Amniotic epithelial cell (primary cell): ENCODE data around the gene ARRDC3.
"Not testable (repeated sequence)": the region's sequence is repeated elsewhere in the genome, so short reads cannot be mapped to it uniquely, and the experiment has no call there.

Source experiments
- DNase-seq: peaks from one replicate; pipeline ENCODE4 v3.0.0-alpha.2; 2010; ENCODE audit warnings: low read depth

Gene ARRDC3, protein sequence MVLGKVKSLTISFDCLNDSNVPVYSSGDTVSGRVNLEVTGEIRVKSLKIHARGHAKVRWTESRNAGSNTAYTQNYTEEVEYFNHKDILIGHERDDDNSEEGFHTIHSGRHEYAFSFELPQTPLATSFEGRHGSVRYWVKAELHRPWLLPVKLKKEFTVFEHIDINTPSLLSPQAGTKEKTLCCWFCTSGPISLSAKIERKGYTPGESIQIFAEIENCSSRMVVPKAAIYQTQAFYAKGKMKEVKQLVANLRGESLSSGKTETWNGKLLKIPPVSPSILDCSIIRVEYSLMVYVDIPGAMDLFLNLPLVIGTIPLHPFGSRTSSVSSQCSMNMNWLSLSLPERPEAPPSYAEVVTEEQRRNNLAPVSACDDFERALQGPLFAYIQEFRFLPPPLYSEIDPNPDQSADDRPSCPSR

DNA sequence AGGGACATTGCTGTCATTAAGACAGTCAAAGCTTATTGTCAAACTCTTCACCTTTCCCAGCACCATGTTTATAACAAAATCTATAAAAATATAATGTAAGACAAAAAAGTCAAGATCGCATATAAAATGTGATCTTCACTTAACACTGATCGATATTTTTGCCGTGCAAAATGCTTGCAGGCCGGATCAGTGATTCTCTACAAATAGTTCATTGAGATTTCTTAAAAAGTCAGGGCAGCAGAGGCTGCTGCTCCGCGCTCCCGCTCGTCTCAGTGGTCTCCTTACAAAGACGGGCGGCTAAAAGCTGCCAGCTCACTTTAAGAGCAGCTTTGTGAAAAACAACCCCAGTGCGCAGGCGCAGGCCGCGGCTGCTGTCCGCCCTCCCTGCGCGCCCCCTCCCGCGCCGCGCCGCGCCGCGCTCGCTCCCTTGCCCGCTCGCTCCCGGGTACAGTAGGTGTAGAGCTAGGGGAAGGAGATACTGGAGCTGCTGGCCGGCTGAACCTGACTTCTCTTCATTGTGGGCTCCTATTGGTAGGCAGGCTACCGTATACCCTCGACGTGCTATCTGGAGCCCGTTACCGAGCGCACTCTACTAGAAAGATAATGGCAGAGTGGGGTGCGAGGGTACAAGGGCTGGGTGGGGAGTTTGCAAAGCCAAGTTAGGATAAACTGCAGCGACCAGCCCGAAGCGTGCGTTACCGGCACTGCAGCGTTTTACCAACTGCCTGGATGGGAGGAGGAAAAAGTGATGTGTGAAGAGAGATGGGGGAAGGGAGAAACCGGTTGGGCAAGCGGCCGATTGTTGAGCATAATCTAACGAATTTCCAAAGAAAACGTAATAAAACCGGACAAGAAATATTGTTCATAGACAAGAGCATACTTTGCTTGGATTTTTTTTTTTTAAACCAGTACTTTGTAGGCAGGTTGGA is at the start of gene ARRDC3:
Gene ARRDC3, minus strand, starts transcription at position 291 of the 929 bp plus-strand sequence. Its CDS starts 225 bp downstream, at position 66.
- peak; percentile 92 for DNase-seq

DNA sequence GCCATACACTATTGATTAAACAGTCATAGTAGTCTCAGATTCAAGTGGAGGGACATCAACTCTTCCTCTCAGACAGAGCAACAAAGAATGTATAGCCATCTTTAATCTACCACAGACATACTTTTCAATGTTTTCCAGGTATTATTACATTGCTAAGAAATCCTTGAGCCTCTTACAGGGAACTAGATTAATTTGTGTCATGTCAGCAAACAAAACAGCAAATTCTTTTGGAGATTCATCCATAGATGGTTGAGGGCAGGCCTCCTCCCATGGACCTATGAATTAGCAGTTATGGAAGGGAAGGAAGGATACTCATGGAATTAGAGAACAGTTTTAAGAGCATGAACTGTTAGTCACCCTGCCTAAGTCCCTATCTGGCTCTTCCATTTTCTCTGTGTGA is 47.8 kb upstream of the ARRDC3 start:
- DNase-seq = no peak

DNA sequence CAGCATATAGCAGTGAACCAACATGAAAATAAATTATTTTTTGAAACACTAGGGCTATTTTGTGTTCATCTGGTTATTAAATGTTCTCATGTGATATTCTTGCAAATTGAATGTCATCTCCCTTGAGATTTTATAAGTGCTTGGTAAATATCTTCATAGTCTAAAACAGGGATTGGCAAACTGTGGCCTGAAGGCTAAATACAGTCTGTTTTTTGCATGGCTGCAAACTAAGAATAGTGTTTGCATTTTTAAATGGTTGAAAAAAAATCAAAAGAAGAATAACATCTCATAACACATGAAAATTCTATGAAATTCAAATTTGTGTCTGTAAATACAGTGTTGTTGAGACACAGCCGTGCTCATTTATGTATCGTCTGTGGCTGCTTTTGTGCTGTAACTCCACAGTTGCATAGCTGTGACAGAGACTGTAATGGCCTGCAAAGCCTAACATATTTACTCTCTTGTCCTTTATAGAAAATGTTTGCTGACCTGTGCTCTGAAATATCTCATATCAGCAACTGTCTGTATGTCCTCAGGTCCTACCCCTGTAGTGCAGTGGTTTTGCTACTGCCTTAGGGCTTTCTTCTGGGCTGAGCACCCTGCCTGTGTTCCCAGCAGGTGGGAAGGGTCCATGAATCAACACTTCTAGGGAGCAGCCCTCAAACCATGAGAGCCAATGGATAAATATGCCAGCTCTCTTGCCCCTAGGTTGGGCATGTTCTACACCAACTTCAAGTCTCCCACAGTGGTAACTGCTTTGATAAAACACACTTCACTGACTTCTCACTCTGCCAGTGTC is 41.7 kb upstream of the ARRDC3 start:
- no peak for DNase-seq

DNA sequence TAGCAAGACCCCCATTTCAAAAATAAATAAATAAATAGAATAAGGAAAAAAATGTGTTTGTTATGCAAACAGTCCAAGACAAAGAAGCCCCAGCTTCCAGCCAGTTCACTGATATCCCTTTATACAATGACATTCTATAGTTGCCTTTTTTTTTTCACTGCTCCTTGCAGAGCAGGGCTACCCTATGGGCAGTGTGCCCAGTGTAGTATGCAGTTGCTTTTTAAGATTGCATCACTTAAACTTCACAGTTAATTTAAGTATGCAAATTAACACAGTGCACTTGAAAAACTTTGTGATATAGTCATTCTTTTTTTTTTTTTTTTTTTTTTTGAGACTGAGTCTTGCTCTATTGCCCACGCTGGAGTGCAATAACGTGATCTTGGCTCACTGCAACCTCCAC is 40.8 kb upstream of the ARRDC3 start:
- DNase-seq = no peak

DNA sequence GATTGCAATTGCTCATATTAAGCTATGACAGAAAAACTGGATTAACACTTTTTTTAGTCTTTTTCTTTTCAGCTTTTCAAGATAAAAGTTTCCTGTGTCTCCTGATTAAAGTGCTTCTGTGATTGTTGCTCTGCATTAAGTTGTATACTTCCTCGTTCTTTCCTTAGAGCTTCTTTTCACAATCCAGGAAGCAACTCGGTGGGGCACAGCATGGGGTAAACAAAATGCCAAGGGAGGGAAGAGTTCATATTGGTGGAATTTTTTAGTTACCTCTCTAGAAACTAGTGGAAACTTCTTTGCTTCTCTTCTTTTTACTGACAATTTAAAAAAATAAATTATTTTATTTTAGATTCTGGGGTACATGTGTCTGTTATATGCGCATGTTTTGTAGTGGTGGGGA is 37.8 kb upstream of the ARRDC3 start:
- no peak for DNase-seq

DNA sequence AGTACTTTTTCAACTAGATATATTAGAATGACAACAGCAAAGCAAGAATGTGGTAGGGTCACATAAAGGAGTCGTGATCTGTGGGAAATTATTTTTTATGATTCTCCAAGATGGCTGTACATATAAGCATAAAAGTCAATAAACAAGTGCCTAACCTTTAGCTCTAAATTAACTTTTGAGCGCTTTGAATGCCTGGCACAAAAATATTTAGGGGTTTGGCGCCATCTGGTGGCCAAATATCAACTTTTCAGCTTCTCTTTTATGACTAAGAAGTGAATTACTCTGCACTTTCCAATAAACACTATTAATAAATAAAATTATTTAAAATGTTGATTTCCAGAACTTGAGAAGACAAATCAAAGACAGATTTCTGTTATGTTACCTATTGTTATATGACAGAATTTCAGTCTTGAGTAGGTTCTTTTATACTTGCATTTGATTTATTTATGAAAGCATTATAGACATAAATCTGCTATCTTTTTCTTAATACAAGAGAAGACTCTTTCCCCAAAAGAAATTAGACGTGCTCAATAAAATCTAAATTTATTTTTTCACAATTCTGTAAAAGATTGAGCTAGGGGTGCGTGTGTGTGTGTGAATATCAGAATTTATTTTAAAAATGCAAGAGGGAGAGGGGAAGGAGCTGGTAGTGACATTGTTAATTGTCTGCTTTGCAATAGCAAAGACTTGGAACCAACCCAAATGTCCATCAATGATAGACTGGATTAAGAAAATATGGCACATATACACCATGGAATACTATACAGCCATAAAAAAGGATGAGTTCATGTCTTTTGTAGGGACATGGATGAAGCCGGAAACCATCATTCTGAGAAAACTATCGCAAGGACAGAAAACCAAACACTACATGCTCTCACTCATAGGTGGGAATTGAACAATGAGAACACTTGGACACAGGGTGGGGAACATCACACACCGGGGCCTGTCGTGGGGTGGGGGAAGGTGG is 36.7 kb upstream of the ARRDC3 start:
- peak; percentile 54 for DNase-seq

DNA sequence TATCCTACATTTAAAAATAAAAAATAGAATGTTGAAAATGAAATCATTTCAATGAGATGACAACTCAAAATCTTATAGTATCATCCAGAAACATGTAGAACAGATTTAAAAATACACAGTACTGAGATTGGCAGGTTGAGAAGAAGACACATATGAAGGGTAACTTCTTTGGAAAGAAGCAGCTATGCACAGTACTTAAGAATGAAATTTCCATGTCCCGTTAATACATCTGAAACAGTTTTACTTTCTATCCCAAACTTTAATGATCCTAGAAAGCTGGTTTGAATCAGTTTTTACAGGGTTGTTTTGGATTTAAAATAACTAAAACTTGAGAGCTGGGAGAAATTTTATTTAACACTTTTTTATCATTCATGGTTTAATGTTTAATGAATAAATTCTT is 36.0 kb upstream of the ARRDC3 start:
- DNase-seq = no peak

DNA sequence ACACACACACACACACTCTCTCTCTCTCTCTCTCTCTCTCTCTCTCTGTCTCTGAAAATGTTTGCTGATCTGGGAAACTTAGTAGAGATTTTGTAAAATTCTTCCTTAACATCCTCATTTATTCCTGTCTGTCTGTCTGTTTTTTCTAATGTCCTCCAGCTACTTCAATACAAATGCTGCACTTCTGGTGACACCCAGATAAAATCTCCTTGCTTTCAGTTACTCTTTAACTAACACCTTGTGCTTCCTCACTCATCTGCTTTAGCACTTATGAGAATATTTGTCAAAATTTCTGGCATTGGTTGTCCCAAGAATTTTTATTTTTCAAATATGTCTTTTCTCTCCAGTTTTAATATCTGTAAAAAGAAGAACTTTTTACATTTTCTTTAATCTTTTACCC is 35.0 kb upstream of the ARRDC3 start:
- no peak for DNase-seq

DNA sequence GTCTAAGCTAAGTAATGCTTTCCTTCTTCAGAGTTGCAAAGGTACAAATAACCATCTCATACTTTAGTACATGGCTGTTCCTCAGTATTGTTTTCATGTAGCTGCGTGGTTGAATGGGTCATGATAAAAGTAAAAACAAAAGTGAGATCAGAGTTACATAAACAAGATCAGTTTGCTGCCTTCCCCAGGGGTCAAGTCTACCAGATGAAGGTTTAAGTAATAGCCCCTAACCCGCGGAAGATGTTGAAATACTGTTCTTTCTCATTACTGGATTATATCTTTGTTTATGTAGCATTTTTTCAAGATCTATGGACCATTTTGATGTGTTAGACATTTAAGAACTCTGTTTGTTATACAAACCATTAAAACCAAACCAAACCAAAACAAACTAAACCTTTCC is 34.1 kb upstream of the ARRDC3 start:
- peak; percentile 72 for DNase-seq

DNA sequence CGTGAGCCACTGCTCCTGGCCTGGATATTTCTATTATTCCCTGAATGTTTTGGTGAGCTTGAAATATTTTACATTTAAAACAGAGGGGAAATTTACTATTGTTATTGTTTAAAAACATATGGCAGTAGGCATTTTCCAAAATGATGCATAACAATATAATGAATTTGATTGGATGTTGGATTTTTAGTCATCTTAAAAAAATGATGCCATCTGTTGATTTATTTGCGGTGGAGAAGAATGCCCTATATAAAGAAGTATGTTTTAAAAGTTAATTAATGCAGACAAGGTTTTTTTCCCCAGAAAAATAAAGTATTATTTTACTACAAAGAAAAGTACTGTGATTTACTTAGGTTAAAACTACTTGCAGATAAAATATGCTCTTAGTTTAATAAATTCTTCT is 33.4 kb upstream of the ARRDC3 start:
- no peak for DNase-seq

DNA sequence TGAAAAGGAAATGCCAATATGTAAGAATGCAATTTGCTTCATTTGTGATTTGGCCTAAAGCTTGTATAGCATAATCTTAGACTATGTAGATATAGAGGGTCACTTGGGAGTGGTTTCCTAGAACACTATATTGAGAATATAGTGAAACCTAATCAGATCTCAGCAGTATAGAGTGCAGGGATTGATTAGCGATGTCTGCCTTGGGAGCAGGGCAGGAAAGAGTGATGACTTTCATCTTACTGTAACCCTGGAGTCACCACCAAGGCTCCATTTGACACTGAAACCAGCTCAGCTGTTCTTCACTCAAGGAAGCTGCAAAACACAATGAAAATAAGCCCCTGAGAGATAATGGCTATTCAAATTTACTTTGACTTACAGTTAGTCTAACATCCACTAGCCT is 26.2 kb upstream of the ARRDC3 start:
- no peak for DNase-seq

DNA sequence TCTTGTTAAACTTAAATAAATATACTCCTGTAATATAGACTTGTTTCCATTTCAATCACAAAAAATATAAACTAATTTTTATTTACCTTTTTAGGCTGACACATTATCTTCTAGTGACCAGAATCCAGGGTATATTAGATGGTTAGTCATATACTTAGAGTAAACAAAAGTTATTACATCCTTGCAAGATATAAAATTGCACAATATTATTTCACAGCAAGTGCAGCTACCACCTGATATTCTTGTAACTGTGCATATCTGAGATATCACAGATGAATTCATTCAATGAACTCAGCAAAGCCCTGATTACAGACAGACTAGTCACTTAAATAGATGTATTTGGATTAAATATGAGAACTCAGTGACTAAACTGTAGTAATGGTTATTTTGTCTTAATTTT is 25.6 kb upstream of the ARRDC3 start:
- peak; percentile 86 for DNase-seq

DNA sequence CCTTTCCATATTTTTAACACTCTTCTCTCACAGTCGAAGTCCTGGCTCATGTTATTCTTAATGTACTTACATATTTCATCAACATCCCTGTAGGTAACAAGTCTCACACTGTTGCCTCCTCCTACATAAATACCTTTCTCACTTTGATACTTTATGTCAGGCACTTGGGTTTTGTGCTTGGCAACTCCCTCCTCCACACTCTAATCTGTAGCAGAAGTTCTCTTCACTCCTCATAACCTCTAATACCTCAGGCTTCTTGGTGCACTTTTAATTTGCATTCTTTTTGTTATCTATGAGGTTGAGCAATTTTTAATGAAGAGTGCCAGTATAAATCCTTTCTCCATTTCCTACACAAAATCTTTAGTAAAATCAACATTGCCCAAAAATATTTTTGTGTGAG is 24.1 kb upstream of the ARRDC3 start:
- peak; percentile 63 for DNase-seq

DNA sequence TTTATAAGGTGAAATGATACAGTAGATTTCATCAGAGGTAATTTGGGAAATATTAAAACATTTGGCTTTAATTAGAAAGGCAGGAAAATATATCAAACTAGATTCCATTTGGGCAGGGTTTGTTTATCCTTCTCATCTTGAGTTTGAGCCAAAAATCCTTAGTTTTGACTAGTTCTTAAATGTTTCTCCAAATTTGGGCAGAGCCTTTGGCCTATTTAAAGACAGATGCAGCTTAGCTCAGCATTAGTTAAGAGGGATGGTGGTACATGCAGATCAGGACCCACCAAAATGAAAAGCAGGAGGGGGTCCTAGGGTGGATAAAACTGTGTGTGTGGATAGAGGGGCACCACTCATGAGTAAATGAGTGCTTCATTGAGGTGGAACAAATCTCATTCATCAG is 20.3 kb upstream of the ARRDC3 start:
- no peak for DNase-seq

DNA sequence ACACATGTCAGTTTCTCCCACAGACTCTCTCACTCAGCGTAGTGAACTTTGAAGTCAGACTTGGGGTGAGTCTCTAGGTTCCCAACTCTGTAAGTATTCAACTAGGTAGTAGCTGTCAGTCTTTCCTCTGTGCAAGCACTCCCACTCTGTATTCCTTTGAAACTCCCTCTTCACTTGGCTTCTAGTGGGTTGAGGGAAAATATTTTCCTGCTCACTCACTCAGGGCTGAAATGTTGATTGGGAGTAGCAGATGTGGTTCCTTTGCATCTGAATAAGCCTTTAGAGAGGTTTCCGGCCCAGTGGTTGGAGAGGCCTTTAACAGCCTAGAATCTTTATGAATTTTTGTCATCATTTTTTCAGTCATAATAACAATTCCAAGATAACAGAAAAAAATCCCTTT is 18.1 kb upstream of the ARRDC3 start:
- DNase-seq = peak; percentile 82

DNA sequence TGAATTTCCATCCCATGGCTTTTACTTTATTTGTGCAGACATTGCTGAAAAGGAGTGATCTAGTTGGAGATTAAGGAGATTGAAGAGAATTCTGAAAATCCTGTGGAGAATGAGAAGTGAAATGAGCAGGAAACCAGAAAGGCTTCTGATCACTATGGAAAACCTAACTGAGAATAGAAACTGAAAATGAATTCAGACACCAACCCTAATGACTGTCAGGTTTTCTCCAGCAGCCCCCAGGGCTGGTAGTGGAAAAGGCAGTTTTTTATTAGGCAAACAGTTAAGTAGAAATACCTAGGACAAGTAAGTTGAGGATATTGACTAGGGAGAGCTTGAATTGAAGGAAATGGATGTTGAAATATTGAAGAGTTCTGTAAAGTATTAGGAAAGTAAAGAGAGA is 14.7 kb upstream of the ARRDC3 start:
- DNase-seq = no peak

DNA sequence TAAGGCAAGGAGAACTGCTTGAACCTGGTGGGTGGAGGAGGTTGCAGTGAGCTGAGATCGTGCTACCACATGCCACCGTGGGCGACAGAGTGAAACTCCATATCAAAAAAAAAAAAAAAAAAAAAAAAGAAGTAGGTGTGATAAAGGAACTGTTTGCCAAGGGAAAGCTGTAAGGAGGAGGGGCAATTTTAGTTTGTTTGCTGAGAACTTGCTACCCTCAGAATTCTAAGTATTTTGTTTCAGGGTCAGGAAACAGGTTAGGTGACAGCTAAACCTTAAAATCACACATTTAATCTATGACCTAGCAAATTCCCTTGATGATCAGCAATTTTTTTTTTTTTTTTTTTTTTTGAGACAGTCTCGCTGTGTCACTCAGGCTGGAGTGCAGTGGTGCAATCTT is 7.2 kb upstream of the ARRDC3 start:
- DNase-seq = no peak

DNA sequence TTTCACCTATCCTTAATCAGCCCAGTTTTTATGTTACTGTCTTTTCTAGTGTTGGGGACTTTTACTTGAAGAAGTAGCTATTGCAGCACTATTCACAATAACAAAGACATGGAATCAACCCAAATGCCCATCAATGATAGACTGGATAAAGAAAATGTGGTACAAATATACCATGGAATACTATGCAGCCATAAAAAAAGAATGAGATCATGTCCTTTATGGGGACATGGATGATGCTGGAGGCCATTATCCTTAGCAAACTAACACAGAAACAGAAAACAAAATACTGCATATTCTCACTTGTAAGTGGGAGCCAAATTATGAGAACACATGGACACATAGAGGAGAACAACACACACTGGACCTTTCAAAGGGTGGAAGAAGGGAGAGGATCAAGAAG is 6.4 kb upstream of the ARRDC3 start:
- DNase-seq = not testable (repeated sequence)

DNA sequence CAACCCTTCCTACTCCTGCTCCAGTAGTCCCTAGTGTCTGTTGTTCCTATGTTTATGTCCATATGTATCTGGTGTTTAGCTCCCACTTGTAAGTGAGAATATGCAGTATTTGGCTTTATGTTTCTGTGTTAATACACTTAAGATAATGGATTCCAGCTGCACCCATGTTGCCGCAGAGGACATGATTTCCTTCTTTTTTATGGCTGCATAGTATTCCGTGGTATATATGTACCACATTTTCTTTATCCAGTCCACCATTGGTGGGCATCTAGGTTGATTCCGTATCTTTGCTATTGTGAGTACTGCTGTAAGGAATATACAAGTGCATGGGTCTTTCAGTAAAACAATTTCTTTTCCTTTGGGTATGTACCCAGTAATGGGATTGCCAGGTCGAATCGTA is 5.2 kb upstream of the ARRDC3 start:
- DNase-seq = no peak

DNA sequence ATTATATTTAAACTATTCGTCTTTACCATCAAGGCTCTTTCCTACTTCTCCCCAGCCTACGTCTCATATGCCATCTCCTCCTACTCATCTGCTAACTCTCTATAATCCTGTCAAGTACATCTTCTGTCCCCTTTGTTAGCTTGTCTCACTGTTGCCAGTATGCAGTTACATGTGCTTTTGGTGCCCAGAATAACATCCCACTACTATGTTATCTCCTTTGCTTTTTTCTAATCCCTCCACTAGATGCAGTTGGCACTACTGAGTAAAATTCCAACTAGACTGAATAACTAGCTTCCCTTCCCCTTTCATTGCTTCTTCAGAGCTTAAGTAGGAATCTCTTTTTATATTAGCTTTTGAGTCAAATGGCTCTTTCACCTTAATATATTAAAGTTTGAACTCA is 3.0 kb upstream of the ARRDC3 start:
- DNase-seq = no peak

DNA sequence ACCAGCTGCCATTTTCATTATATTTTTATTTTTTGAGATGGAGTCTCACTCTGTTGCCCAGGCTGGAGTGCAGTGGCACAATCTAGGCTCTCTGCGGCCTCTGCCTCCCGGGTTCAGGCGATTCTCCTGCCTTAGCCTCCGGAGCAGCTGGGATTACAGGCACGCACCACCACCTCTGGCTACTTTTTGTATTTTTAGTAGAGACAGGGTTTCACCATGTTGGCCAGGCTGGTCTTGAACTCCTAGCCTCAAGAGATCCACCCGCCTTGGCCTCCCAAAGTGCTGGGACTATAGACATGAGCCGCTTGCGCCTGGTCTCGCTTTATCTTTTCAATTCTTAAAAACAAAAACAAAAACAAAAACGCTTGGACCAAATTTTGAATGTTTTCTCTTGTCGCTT is 2.5 kb upstream of the ARRDC3 start:
- DNase-seq = not testable (repeated sequence)
